Measurements from ENCODE around the gene SSBP3. TPM values are rescaled to one million over a fixed set of nuclear protein-coding genes. Genes with fewer than 3 reads are reported as not detected.

SSBP3 gene
- total RNA-seq, 2 experiments from 2014 or later = 62.2 to 63.2 TPM

GRCh38 chr1:54326543-54327385, 79.4 kb downstream of the SSBP3 start:
- ChIA-PET POLR2A (no interaction called here), CTCF (interaction anchor here (0.7 kb wide), 1 partner anchor 179 kb away, joined by 4 read pairs; no protein-coding TSS in a partner anchor)

GRCh38 chr1:54325703-54326461, 80.3 kb downstream of the SSBP3 start:
- ChIA-PET POLR2A (no interaction called here), CTCF (interaction anchor here (0.7 kb wide), 1 partner anchor 180 kb away, joined by 4 read pairs; no protein-coding TSS in a partner anchor)

- POLR2A ChIA-PET = no interaction called here
- CTCF ChIA-PET = no interaction called here
Measured at GRCh38 chr1:54325284-54325683, 80.9 kb downstream of the SSBP3 start.

- ChIA-PET CTCF (no interaction called here), POLR2A (no interaction called here)
Measured at GRCh38 chr1:54324251-54325140, 81.7 kb downstream of the SSBP3 start.

GRCh38 chr1:54323921-54324250, 82.3 kb downstream of the SSBP3 start:
- ChIA-PET POLR2A (no interaction called here), CTCF (no interaction called here)

- ChIA-PET CTCF (interaction anchor here (1.7 kb wide), 1 partner anchor 11 kb away, joined by 3 read pairs; no protein-coding TSS in a partner anchor), POLR2A (no interaction called here)
Measured at GRCh38 chr1:54323324-54323739, 82.9 kb downstream of the SSBP3 start.

- ChIA-PET POLR2A (no interaction called here), CTCF (no interaction called here)
Measured at GRCh38 chr1:54318246-54318814, 87.9 kb downstream of the SSBP3 start.

GRCh38 chr1:54317084-54317483, 89.1 kb downstream of the SSBP3 start:
- POLR2A ChIA-PET = no interaction called here
- CTCF ChIA-PET = no interaction called here

GRCh38 chr1:54315099-54315498, 91.1 kb downstream of the SSBP3 start:
- ChIA-PET CTCF (no interaction called here), POLR2A (no interaction called here)

- POLR2A ChIA-PET = no interaction called here
- CTCF ChIA-PET = no interaction called here
Measured at GRCh38 chr1:54314696-54315095, 91.5 kb downstream of the SSBP3 start.

- POLR2A ChIA-PET = interaction anchor here (0.6 to 0.8 kb wide), 8 partner anchors 23 to 523 kb away, joined by 3 to 8 read pairs (median 4); no protein-coding TSS in a partner anchor
- CTCF ChIA-PET = interaction anchor here (0.6 to 1.6 kb wide), 2 partner anchors 73 to 177 kb away, joined by 4 to 9 read pairs; no protein-coding TSS in a partner anchor
Measured at GRCh38 chr1:54312796-54313316, 93.3 kb downstream of the SSBP3 start.

GRCh38 chr1:54311506-54311905, 94.7 kb downstream of the SSBP3 start:
- CTCF ChIA-PET = interaction anchor here (0.6 to 1.6 kb wide), 3 partner anchors 23 to 178 kb away, joined by 3 to 9 read pairs (median 3); no protein-coding TSS in a partner anchor

GRCh38 chr1:54310439-54311328, 95.5 kb downstream of the SSBP3 start:
- POLR2A ChIA-PET = no interaction called here

More at GRCh38 chr1:54311506-54311905, 94.7 kb downstream of the SSBP3 start:
- POLR2A ChIA-PET = no interaction called here

GRCh38 chr1:54309631-54310366, 96.4 kb downstream of the SSBP3 start:
- POLR2A ChIA-PET = no interaction called here
- CTCF ChIA-PET = interaction anchor here (0.9 kb wide), 1 partner anchor 179 kb away, joined by 3 read pairs; no protein-coding TSS in a partner anchor

More at GRCh38 chr1:54310439-54311328, 95.5 kb downstream of the SSBP3 start:
- CTCF ChIA-PET = no interaction called here

GRCh38 chr1:54307305-54307704, 98.9 kb downstream of the SSBP3 start:
- ChIA-PET CTCF (no interaction called here), POLR2A (no interaction called here)

GRCh38 chr1:54305906-54306514, 100.2 kb downstream of the SSBP3 start:
- CTCF ChIA-PET = no interaction called here
- POLR2A ChIA-PET = no interaction called here

- POLR2A ChIA-PET = no interaction called here
- CTCF ChIA-PET = no interaction called here
Measured at GRCh38 chr1:54304518-54304917, 101.7 kb downstream of the SSBP3 start.
